COLO668 (cell line): ENCODE results near the gene TMEM184B.
A peak's percentile ranks its signal among the peaks of the same experiment; 100 is the strongest.
"Not testable (repeated sequence)": the region's sequence is repeated elsewhere in the genome, so short reads cannot be mapped to it uniquely, and the experiment has no call there.

ENCODE experiments used
- DNase-seq: peaks from one replicate; lab custom pipeline; 2025; ENCODE audit not compliant: unreplicated experiment; lab: John Stamatoyannopoulos, UW

Gene TMEM184B

GRCh38 chr22:38249803-38250642, 22.8 kb downstream of the TMEM184B start:
- DNase-seq = no peak

GRCh38 chr22:38249301-38249700, 23.5 kb downstream of the TMEM184B start:
- DNase-seq = no peak

- DNase-seq = no peak
Observed at GRCh38 chr22:38248280-38248679, 24.5 kb downstream of the TMEM184B start.

GRCh38 chr22:38247713-38248112, 25.1 kb downstream of the TMEM184B start:
- no peak for DNase-seq

GRCh38 chr22:38246692-38247091, 26.1 kb downstream of the TMEM184B start:
- no peak for DNase-seq

- no peak for DNase-seq
Observed at GRCh38 chr22:38246046-38246658, 26.7 kb downstream of the TMEM184B start.

- no peak for DNase-seq
Observed at GRCh38 chr22:38244106-38244505, 28.7 kb downstream of the TMEM184B start.

GRCh38 chr22:38243007-38243765, 29.6 kb downstream of the TMEM184B start:
- peak; percentile 95 for DNase-seq

GRCh38 chr22:38240734-38241252, 32.0 kb downstream of the TMEM184B start:
- peak; percentile 65 for DNase-seq

GRCh38 chr22:38239101-38239761, 33.6 kb downstream of the TMEM184B start:
- no peak for DNase-seq

- DNase-seq = no peak
Observed at GRCh38 chr22:38238519-38239071, 34.2 kb downstream of the TMEM184B start.

GRCh38 chr22:38236786-38237185, 36.0 kb downstream of the TMEM184B start:
- DNase-seq = no peak

GRCh38 chr22:38235240-38235850, 37.5 kb downstream of the TMEM184B start:
- no peak for DNase-seq

- DNase-seq = not testable (repeated sequence)
Observed at GRCh38 chr22:38233856-38234255, 39.0 kb downstream of the TMEM184B start.

- no peak for DNase-seq
Observed at GRCh38 chr22:38233427-38233826, 39.4 kb downstream of the TMEM184B start.

GRCh38 chr22:38232196-38232595, 40.6 kb downstream of the TMEM184B start:
- DNase-seq = no peak

- DNase-seq = no peak
Observed at GRCh38 chr22:38230916-38231315, 41.9 kb downstream of the TMEM184B start.

- DNase-seq = peak; percentile 21
Observed at GRCh38 chr22:38230108-38230825, 42.5 kb downstream of the TMEM184B start.

- DNase-seq = peak; percentile 45
Observed at GRCh38 chr22:38228873-38229740, 43.7 kb downstream of the TMEM184B start.
